Measurements from ENCODE around the gene TNPO1.

DNA sequence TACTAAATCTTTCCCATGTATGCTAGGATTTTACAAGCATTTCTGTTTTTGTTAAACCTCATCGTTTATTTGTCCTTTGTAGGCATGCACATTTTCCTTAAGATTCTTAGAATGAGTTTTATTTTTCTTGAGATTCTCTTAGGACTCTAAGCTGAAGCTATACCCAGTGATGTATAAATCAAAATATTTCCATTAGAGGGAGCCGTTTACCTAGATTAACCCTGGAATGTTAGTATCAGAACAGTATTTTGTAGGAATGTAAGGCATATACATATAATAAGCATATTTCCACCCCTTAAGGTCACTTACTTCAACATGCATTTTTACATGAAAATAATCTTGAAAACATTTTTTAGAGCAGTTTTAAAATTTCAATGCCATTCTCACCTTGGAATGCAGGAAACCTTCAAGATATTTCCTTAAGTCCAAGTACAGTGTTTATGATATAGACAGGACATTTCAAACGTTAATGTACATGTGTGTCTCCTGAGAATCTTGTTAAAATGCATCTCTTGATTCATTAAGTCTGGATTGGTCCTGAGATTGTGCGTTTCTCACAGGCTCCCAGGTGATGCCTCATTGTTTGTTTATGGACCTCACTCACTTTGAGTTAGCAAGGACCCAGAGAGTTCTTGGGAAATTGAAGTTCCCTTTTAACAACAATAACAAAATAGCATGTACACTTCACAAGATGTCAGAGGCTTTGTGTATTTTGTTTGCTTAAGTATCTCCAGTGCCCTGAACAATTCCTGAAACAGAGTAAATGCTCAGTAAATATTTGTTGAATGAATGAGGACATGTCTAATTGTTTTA, 104.4 kb downstream of the TNPO1 start:
- TF ChIP-seq SP4 (IDR thresholded peaks at IDR 0.05; ENCODE audit: low read length) (no peak), RAD21 (IDR thresholded peaks at IDR 0.05 in 1 of 2, conservative IDR thresholded peaks at IDR 0.05 in 1 of 2; ENCODE audit: low read depth in 2 of 2, low read length in 2 of 2) (peak in 1 of 2 experiments; percentile 70), CHD2 (IDR thresholded peaks at IDR 0.05; ENCODE audit: low read length) (no peak), CTCF (IDR thresholded peaks at IDR 0.05; ENCODE audit: control extremely low read depth in 1 of 3, insufficient read depth in 1 of 3, low read depth in 1 of 3, low read length in 3 of 3) (peak in 1 of 3 experiments; percentile 32; a peak in 2 of 4 replicates), POLR2A (IDR thresholded peaks at IDR 0.05; ENCODE audit: control extremely low read depth in 1 of 2, low read depth in 2 of 2, low read length in 2 of 2) (no peak), CHD7 (IDR thresholded peaks at IDR 0.05; ENCODE audit: insufficient replicate concordance, low read length) (no peak), EP300 (IDR thresholded peaks at IDR 0.05; ENCODE audit: borderline replicate concordance in 1 of 2, low read depth in 2 of 2, low read length in 2 of 2) (no peak)

All from H1 (cell line).